SK-N-SH treated with all-trans-retinoic acid at 6 μM for 48 hours (cell line): ENCODE data around the gene TMEM229B.

ENCODE experiments used
- ARNTL ChIP-seq: fragments of 450-650 bp; formaldehyde crosslinking; IDR thresholded peaks from 2 replicates; pipeline ENCODE4 v1.5.0; 2020; ENCODE audit warnings: low read depth, mild to moderate bottlenecking, moderate library complexity, borderline replicate concordance
- BACH2 ChIP-seq: fragments of 250-450 bp; sonication (Bioruptor Pico); IDR thresholded peaks from 2 replicates; pipeline ENCODE4 v1.9.0; 2021; ENCODE audit warnings: mild to moderate bottlenecking, borderline replicate concordance
- CSDC2 ChIP-seq: fragments of 250-450 bp; sonication (Bioruptor Pico); IDR thresholded peaks from 2 replicates; pipeline ENCODE4 v1.5.0; 2020; ENCODE audit warnings: mild to moderate bottlenecking, moderate library complexity
- ESRRG ChIP-seq: fragments of 250-450 bp; sonication (Bioruptor Pico); IDR thresholded peaks from 2 replicates; pipeline ENCODE4 v1.6.1; 2021; ENCODE audit warnings: mild to moderate bottlenecking
- GLIS3 ChIP-seq: fragments of 250-450 bp; sonication (Bioruptor Pico); IDR thresholded peaks from 2 replicates; pipeline ENCODE4 v1.5.0; 2020; ENCODE audit warnings: mild to moderate bottlenecking, moderate library complexity
- OSR1 ChIP-seq: fragments of 250-450 bp; sonication (Bioruptor Pico); IDR thresholded peaks from 2 replicates; pipeline ENCODE4 v1.8.0; 2022; ENCODE audit warnings: moderate library complexity, mild to moderate bottlenecking, inconsistent platforms
- SNAI2 ChIP-seq: fragments of 250-450 bp; sonication (Bioruptor Pico); IDR thresholded peaks from 2 replicates; pipeline ENCODE4 v1.5.0; 2020; ENCODE audit warnings: mild to moderate bottlenecking, moderate library complexity
- TOX ChIP-seq: fragments of 250-450 bp; sonication (Bioruptor Pico); IDR thresholded peaks from 2 replicates; pipeline ENCODE4 v1.8.0; 2021; ENCODE audit warnings: mild to moderate bottlenecking, moderate library complexity, borderline replicate concordance
- ZC3H10 ChIP-seq: fragments of 250-450 bp; sonication (Bioruptor Pico); IDR thresholded peaks from 2 replicates; pipeline ENCODE4 v1.5.1; 2021; ENCODE audit warnings: mild to moderate bottlenecking, moderate library complexity
- ZFP30 ChIP-seq: fragments of 450-650 bp; formaldehyde crosslinking; IDR thresholded peaks from 2 replicates; pipeline ENCODE4 v1.5.0; 2022; ENCODE audit warnings: mild to moderate bottlenecking, moderate library complexity
- ZNF8 ChIP-seq: fragments of 450-650 bp; formaldehyde crosslinking; IDR thresholded peaks from 2 replicates; pipeline ENCODE4 v1.5.0; 2020; ENCODE audit warnings: mild to moderate bottlenecking, moderate library complexity
- TF ChIP-seq, protein P1 (sequence below): fragments of 250-450 bp; sonication (Bioruptor Pico); IDR thresholded peaks from 2 replicates; pipeline ENCODE4 v1.8.0; 2020; ENCODE audit warnings: mild to moderate bottlenecking, moderate library complexity, borderline replicate concordance
- TF ChIP-seq, protein P2 (sequence below): fragments of 250-450 bp; sonication (Bioruptor Pico); IDR thresholded peaks from 2 replicates; pipeline ENCODE4 v1.5.1; 2020; ENCODE audit warnings: low read depth, mild to moderate bottlenecking, moderate library complexity
- TF ChIP-seq, protein P3 (sequence below): fragments of 250-450 bp; sonication (Bioruptor Pico); IDR thresholded peaks from 2 replicates; pipeline ENCODE4 v1.5.0; 2020; ENCODE audit warnings: mild to moderate bottlenecking, moderate library complexity

DNA sequence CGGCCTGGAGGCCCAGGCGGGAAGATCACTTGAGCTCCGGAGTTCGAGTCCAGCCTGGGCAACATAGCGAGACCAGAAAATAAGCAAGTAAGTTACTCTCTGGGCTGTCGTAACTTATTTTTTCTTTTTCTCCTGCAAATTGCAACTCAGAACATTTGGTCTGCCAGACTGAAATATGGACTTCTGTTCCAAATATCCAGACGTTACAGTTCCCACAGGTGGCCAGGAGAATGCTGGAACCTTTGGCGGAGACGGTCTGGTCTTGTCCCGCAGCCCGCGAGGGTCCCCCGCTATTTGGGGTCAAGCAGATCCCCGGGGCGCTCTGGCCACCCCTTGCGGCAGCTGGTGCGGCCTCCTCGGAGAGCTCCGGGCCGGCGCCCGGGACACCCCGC, 44.1 kb upstream of the TMEM229B start:
- TF ChIP-seq BACH2 (CRISPR knock-in tag) (no peak), SNAI2 (CRISPR knock-in tag) (no peak), OSR1 (CRISPR knock-in tag) (no peak), ARNTL (CRISPR knock-in tag) (no peak), ZC3H10 (no peak), ZFP30 (CRISPR knock-in tag) (no peak), ZNF8 (CRISPR knock-in tag) (no peak), TOX (CRISPR knock-in tag) (no peak), ESRRG (CRISPR knock-in tag) (no peak), GLIS3 (CRISPR knock-in tag) (no peak), CSDC2 (no peak)
- TF ChIP-seq, protein P1, sequence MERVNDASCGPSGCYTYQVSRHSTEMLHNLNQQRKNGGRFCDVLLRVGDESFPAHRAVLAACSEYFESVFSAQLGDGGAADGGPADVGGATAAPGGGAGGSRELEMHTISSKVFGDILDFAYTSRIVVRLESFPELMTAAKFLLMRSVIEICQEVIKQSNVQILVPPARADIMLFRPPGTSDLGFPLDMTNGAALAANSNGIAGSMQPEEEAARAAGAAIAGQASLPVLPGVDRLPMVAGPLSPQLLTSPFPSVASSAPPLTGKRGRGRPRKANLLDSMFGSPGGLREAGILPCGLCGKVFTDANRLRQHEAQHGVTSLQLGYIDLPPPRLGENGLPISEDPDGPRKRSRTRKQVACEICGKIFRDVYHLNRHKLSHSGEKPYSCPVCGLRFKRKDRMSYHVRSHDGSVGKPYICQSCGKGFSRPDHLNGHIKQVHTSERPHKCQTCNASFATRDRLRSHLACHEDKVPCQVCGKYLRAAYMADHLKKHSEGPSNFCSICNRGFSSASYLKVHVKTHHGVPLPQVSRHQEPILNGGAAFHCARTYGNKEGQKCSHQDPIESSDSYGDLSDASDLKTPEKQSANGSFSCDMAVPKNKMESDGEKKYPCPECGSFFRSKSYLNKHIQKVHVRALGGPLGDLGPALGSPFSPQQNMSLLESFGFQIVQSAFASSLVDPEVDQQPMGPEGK (CRISPR knock-in tag): no peak
- TF ChIP-seq, protein P2, sequence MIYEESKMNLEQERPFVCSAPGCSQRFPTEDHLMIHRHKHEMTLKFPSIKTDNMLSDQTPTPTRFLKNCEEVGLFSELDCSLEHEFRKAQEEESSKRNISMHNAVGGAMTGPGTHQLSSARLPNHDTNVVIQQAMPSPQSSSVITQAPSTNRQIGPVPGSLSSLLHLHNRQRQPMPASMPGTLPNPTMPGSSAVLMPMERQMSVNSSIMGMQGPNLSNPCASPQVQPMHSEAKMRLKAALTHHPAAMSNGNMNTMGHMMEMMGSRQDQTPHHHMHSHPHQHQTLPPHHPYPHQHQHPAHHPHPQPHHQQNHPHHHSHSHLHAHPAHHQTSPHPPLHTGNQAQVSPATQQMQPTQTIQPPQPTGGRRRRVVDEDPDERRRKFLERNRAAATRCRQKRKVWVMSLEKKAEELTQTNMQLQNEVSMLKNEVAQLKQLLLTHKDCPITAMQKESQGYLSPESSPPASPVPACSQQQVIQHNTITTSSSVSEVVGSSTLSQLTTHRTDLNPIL: no peak
- TF ChIP-seq, protein P3, sequence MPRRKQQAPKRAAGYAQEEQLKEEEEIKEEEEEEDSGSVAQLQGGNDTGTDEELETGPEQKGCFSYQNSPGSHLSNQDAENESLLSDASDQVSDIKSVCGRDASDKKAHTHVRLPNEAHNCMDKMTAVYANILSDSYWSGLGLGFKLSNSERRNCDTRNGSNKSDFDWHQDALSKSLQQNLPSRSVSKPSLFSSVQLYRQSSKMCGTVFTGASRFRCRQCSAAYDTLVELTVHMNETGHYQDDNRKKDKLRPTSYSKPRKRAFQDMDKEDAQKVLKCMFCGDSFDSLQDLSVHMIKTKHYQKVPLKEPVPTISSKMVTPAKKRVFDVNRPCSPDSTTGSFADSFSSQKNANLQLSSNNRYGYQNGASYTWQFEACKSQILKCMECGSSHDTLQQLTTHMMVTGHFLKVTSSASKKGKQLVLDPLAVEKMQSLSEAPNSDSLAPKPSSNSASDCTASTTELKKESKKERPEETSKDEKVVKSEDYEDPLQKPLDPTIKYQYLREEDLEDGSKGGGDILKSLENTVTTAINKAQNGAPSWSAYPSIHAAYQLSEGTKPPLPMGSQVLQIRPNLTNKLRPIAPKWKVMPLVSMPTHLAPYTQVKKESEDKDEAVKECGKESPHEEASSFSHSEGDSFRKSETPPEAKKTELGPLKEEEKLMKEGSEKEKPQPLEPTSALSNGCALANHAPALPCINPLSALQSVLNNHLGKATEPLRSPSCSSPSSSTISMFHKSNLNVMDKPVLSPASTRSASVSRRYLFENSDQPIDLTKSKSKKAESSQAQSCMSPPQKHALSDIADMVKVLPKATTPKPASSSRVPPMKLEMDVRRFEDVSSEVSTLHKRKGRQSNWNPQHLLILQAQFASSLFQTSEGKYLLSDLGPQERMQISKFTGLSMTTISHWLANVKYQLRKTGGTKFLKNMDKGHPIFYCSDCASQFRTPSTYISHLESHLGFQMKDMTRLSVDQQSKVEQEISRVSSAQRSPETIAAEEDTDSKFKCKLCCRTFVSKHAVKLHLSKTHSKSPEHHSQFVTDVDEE (CRISPR knock-in tag): no peak
